Fibroblast of lung (primary cell): Measurements from ENCODE around the gene FCAR.
"Not testable (repeated sequence)": the region's sequence is repeated elsewhere in the genome, so short reads cannot be mapped to it uniquely, and the experiment has no call there.

ENCODE experiments used
- EZH2 ChIP-seq: IDR thresholded peaks from 2 replicates; pipeline ENCODE4 v1.5.1; 2012; ENCODE audit warnings: low read length, control low read depth, mild to moderate bottlenecking; ENCODE audit errors: missing control alignments
- TF ChIP-seq, protein P1 (sequence below), 2 donors: IDR thresholded peaks in 1 of 2; conservative IDR thresholded peaks in 1 of 2; 1 replicate in 1 of 2; 2 replicates in 1 of 2; pipeline ENCODE4 v1.5.1; 2011 to 2012; ENCODE audit warnings: low read length in 2 of 2, control low read depth in 1 of 2, inconsistent platforms in 1 of 2, low read depth in 1 of 2, mild to moderate bottlenecking in 1 of 2

DNA sequence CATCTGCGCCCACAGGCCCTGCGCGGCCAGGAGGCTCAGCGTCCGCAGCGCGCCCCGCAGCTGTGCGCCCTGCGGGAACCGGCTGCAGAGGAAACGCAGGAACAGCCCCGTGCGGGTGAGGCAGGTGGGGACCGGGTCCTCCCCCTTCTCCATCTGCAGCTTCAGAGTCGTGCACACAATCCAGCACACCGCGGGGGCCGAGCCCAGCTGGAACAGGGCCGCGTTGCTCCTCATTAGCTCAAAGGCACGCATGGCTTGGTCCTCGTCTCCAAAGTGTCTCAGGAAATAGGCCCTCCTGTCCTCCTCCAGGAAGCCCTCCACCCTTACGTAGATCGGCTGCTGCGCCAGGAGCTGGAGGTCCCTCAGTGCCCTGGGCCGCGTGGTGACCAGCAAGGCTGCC is 65.5 kb downstream of the FCAR start:
- TF ChIP-seq, protein P1, sequence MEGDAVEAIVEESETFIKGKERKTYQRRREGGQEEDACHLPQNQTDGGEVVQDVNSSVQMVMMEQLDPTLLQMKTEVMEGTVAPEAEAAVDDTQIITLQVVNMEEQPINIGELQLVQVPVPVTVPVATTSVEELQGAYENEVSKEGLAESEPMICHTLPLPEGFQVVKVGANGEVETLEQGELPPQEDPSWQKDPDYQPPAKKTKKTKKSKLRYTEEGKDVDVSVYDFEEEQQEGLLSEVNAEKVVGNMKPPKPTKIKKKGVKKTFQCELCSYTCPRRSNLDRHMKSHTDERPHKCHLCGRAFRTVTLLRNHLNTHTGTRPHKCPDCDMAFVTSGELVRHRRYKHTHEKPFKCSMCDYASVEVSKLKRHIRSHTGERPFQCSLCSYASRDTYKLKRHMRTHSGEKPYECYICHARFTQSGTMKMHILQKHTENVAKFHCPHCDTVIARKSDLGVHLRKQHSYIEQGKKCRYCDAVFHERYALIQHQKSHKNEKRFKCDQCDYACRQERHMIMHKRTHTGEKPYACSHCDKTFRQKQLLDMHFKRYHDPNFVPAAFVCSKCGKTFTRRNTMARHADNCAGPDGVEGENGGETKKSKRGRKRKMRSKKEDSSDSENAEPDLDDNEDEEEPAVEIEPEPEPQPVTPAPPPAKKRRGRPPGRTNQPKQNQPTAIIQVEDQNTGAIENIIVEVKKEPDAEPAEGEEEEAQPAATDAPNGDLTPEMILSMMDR (conservative IDR thresholded peaks at IDR 0.05 in 1 of 2, IDR thresholded peaks at IDR 0.05 in 1 of 2; ENCODE audit: low read depth in 1 of 2, low read length in 2 of 2): not testable (repeated sequence)
- TF ChIP-seq EZH2: not testable (repeated sequence)
